ENCODE measurements around the gene TNFSF8. TPM values are rescaled to one million over a fixed set of nuclear protein-coding genes. Genes with fewer than 3 reads are reported as not detected.
A peak's percentile ranks its signal among the peaks of the same experiment; 100 is the strongest.

TNFSF8 gene
- polyA plus RNA-seq, 1 of the 3 experiments (the other 2 are of a cell fraction) = not detected

- ChIA-PET CTCF (interaction anchor here (0.5 to 5.0 kb wide), 39 partner anchors 9 to 648 kb away, joined by 3 to 42 read pairs (median 4); partner anchors contain the start of gene TEX48), POLR2A (no interaction called here)
- no peaks in the 10 kb centered on the region for H3K36me3 ChIP-seq (replicated peaks in 1 of 2; ENCODE audit: control insufficient read depth in 1 of 2, insufficient read depth in 2 of 2, low read length in 1 of 2)
- H3K27ac ChIP-seq (ENCODE audit: low read depth in 2 of 2, low read length in 1 of 2) = no peak overlapping the region
- no peaks in the 10 kb centered on the region; the same call in 1 of the 2 replicates for H3K27me3 ChIP-seq (ENCODE audit: insufficient read depth)
- TF ChIP-seq FOSL2 (IDR thresholded peaks at IDR 0.05; ENCODE audit: borderline replicate concordance, low read depth) (no peak), SMC3 (IDR thresholded peaks at IDR 0.05; ENCODE audit: low read depth, low read length) (peak; percentile 76), TCF12 (IDR thresholded peaks at IDR 0.05) (no peak), RAD21 (IDR thresholded peaks at IDR 0.05; ENCODE audit: low read length) (peak; percentile 83), CTCF (IDR thresholded peaks at IDR 0.05) (peak; percentile 86)
- no peaks in the 10 kb centered on the region for H4K20me1 ChIP-seq (ENCODE audit: insufficient read depth)
- no peaks in the 10 kb centered on the region for H3F3A ChIP-seq (replicated peaks; ENCODE audit: insufficient read depth)
- H2AFZ ChIP-seq (ENCODE audit: low read depth) = no peak overlapping the region
- no peak overlapping the region for H3K4me3 ChIP-seq (ENCODE audit: low read depth in 2 of 2, low read length in 1 of 2)
- H3K9me3 ChIP-seq = no peaks in the 10 kb centered on the region
- H3K79me2 ChIP-seq (ENCODE audit: insufficient read depth) = no peaks in the 10 kb centered on the region
- 41% methylated on average over 2 of the region's 2 CpGs for WGBS (ENCODE audit: low lambda C conversion rate)
- H3K4me2 ChIP-seq = no peak overlapping the region
- no peaks in the 10 kb centered on the region for H3K9me2 ChIP-seq
- H3K9ac ChIP-seq = no peak overlapping the region
- peak; percentile 57 for DNase-seq
- H3K4me1 ChIP-seq (ENCODE audit: control insufficient read depth in 1 of 2, insufficient read depth in 2 of 2, low read depth in 1 of 2, low read length in 1 of 2) = peaks cover 7 to 33% of the 10 kb centered on the region in 2 experiments
Measured at GRCh38 chr9:114911167-114911821, 19.1 kb downstream of the TNFSF8 start.

GRCh38 chr9:114910541-114910940 lies 19.9 kb downstream of the TNFSF8 start:
- Histone ChIP-seq H3K4me1 (ENCODE audit: control insufficient read depth in 1 of 2, insufficient read depth in 2 of 2, low read depth in 1 of 2, low read length in 1 of 2) (peaks cover 7 to 33% of the 10 kb centered on the region in 2 experiments), H3K4me2 (no peak overlapping the region), H3K27me3 (ENCODE audit: insufficient read depth) (no peaks in the 10 kb centered on the region), H3K79me2 (ENCODE audit: insufficient read depth) (no peaks in the 10 kb centered on the region), H4K20me1 (ENCODE audit: insufficient read depth) (no peaks in the 10 kb centered on the region), H3K36me3 (replicated peaks in 1 of 2; ENCODE audit: control insufficient read depth in 1 of 2, insufficient read depth in 2 of 2, low read length in 1 of 2) (no peaks in the 10 kb centered on the region), H3K9me2 (no peaks in the 10 kb centered on the region), H3K9ac (no peak overlapping the region), H3K4me3 (ENCODE audit: low read depth in 2 of 2, low read length in 1 of 2) (no peak overlapping the region), H3K27ac (ENCODE audit: low read depth in 2 of 2, low read length in 1 of 2) (no peak overlapping the region), H3F3A (replicated peaks; ENCODE audit: insufficient read depth) (no peaks in the 10 kb centered on the region), H2AFZ (ENCODE audit: low read depth) (no peak overlapping the region), H3K9me3 (no peaks in the 10 kb centered on the region)
- no peak for DNase-seq
- WGBS (ENCODE audit: low lambda C conversion rate) = 64% methylated on average over 4 of the region's 4 CpGs
- ChIA-PET CTCF (interaction anchor here (0.5 to 5.0 kb wide), 40 partner anchors 9 to 649 kb away, joined by 3 to 42 read pairs (median 4); partner anchors contain the start of gene TEX48), POLR2A (no interaction called here)
- TF ChIP-seq MAX (IDR thresholded peaks at IDR 0.05; ENCODE audit: low read depth) = 0 out of 2 replicates have a peak, but pooled peaks have one; percentile 20
- no peak for TF ChIP-seq FOXJ3 (CRISPR knock-in tag; IDR thresholded peaks at IDR 0.05)
- no peak for TF ChIP-seq FOXM1 (IDR thresholded peaks at IDR 0.05; ENCODE audit: low read depth)

GRCh38 chr9:114909661-114910060 lies 20.7 kb downstream of the TNFSF8 start:
- H4K20me1 ChIP-seq (ENCODE audit: insufficient read depth) = no peaks in the 10 kb centered on the region
- H3K9me3 ChIP-seq = no peaks in the 10 kb centered on the region
- H3K4me3 ChIP-seq (ENCODE audit: low read depth in 2 of 2, low read length in 1 of 2) = no peak overlapping the region
- H3K27me3 ChIP-seq (ENCODE audit: insufficient read depth) = no peaks in the 10 kb centered on the region
- no peak overlapping the region for H3K4me2 ChIP-seq
- no peak overlapping the region for H3K9ac ChIP-seq
- WGBS (ENCODE audit: low lambda C conversion rate) = 88% methylated on average over 1 of the region's 1 CpG
- H3K4me1 ChIP-seq (ENCODE audit: control insufficient read depth in 1 of 2, insufficient read depth in 2 of 2, low read depth in 1 of 2, low read length in 1 of 2) = peaks cover 7 to 33% of the 10 kb centered on the region in 2 experiments
- H3K79me2 ChIP-seq (ENCODE audit: insufficient read depth) = no peaks in the 10 kb centered on the region
- CTCF ChIA-PET = interaction anchor here (1.0 to 3.8 kb wide), 13 partner anchors 10 to 614 kb away, joined by 3 to 42 read pairs (median 4); partner anchors contain the start of gene TEX48
- no peaks in the 10 kb centered on the region for H3K9me2 ChIP-seq
- no peak overlapping the region for H2AFZ ChIP-seq (ENCODE audit: low read depth)
- POLR2A ChIA-PET = no interaction called here
- no peaks in the 10 kb centered on the region for H3F3A ChIP-seq (replicated peaks; ENCODE audit: insufficient read depth)
- H3K36me3 ChIP-seq (replicated peaks in 1 of 2; ENCODE audit: control insufficient read depth in 1 of 2, insufficient read depth in 2 of 2, low read length in 1 of 2) = no peaks in the 10 kb centered on the region
- DNase-seq = no peak
- no peak overlapping the region for H3K27ac ChIP-seq (ENCODE audit: low read depth in 2 of 2, low read length in 1 of 2)
- TF ChIP-seq MAX (IDR thresholded peaks at IDR 0.05; ENCODE audit: low read depth) (no peak), REST (IDR thresholded peaks at IDR 0.05; ENCODE audit: low read depth, low read length) (no peak), RFX5 (IDR thresholded peaks at IDR 0.05; ENCODE audit: low read length) (no peak), GATA2 (CRISPR knock-in tag; IDR thresholded peaks at IDR 0.05) (no peak), RCOR1 (IDR thresholded peaks at IDR 0.05; ENCODE audit: low read length) (no peak), RXRA (IDR thresholded peaks at IDR 0.05; ENCODE audit: borderline replicate concordance, low read depth) (no peak), TEAD4 (IDR thresholded peaks at IDR 0.05; ENCODE audit: borderline replicate concordance, insufficient read depth) (no peak), FOSL2 (IDR thresholded peaks at IDR 0.05; ENCODE audit: borderline replicate concordance, low read depth) (no peak), CHD2 (IDR thresholded peaks at IDR 0.05; ENCODE audit: low read length, partially characterized antibody) (no peak), MXI1 (IDR thresholded peaks at IDR 0.05; ENCODE audit: low read depth, low read length) (no peak)

All from SK-N-SH (cell line).